ENCODE results near the gene USP12. TPM values are rescaled to one million over a fixed set of nuclear protein-coding genes. Genes with fewer than 3 reads are reported as not detected.

The USP12 gene
- total RNA-seq, 1 donor from 2014 or later, result 24.9 TPM

DNA sequence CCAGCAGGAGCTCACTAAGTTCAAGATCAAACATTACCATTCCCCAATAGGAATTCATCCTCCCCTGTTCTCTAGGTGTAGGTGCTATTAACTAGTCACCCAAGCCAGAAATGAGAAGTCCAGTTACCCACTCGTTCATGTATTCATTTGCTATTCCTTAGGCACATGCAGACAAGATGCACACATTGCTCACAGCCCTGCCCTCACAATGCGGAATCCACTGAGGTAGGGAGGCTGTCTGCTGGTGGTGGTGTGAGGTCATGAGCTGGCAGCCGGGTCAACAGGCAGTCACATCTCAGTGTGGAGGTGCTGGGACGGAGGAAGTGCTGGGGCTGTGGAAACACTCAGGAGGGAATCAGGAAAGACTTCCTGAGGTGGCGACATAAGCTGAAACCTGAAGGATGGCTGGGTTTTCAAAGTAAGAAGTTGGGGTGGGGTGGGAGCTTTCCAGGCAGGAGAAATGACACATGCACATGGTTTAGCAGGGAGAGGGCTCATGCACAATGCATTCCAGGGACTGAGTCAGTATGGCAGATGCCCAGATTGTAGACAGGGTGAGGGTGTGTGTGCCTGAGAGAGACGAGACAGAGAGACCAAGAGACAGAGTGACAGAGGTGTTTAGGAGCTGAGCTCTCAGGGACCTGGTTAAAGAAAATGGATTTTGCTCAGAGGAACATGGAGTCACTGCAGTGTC, 117.6 kb downstream of the USP12 start:
- H3K4me1 Mint-ChIP-seq (ENCODE audit: low read depth, unreplicated experiment), result peaks cover 20% of the 10 kb centered on the region
- TF ChIP-seq, protein P1, sequence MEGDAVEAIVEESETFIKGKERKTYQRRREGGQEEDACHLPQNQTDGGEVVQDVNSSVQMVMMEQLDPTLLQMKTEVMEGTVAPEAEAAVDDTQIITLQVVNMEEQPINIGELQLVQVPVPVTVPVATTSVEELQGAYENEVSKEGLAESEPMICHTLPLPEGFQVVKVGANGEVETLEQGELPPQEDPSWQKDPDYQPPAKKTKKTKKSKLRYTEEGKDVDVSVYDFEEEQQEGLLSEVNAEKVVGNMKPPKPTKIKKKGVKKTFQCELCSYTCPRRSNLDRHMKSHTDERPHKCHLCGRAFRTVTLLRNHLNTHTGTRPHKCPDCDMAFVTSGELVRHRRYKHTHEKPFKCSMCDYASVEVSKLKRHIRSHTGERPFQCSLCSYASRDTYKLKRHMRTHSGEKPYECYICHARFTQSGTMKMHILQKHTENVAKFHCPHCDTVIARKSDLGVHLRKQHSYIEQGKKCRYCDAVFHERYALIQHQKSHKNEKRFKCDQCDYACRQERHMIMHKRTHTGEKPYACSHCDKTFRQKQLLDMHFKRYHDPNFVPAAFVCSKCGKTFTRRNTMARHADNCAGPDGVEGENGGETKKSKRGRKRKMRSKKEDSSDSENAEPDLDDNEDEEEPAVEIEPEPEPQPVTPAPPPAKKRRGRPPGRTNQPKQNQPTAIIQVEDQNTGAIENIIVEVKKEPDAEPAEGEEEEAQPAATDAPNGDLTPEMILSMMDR (IDR thresholded peaks at IDR 0.05; ENCODE audit: partially characterized antibody, unreplicated experiment), result no peak
- no peak overlapping the region for H3K27ac Mint-ChIP-seq (ENCODE audit: unreplicated experiment)
- H3K36me3 Mint-ChIP-seq (ENCODE audit: unreplicated experiment), result no peaks in the 10 kb centered on the region
- peaks cover 1% of the 10 kb centered on the region for H3K9me3 Mint-ChIP-seq (ENCODE audit: unreplicated experiment)
- no peak for DNase-seq
- H3K27me3 Mint-ChIP-seq (ENCODE audit: unreplicated experiment), result peaks cover 3% of the 10 kb centered on the region
- H3K4me3 Mint-ChIP-seq (ENCODE audit: unreplicated experiment), result no peak overlapping the region

DNA sequence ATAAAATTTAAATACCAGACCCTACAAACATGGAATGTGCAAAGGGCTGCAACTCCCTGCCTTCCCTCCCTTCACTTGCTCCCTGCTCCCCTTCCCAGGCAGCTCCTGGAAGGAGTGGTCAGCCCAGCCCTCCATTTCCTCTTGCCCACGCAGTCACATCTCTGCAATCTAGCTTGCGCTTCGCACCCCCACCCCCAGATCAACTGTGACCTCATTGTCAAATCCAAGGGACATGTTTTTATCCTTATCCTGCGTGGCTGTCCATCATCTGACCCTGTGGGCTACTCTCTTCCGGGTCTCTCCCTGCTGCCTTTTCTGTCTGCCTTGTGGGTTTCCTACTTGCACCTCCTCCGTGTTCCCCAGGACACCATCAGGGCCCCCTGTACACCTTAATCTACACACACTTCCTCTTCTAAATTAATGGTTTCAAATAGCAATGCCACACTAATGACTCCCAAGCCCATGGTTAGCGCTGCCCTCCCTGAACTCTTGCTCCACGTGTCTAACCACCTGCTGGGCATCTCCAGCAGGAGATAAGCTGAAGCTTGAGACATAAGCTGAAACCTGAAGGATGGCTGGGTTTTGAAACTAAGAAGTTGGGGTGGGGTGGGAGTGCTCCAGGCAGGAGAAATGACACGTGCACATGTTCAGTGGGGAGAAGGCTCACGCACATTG, 118.3 kb downstream of the USP12 start:
- TF ChIP-seq, protein P1 (IDR thresholded peaks at IDR 0.05; ENCODE audit: partially characterized antibody, unreplicated experiment), result no peak
- Mint-ChIP-seq H3K36me3 (ENCODE audit: unreplicated experiment) (no peaks in the 10 kb centered on the region), H3K4me1 (ENCODE audit: low read depth, unreplicated experiment) (peaks cover 20% of the 10 kb centered on the region), H3K27ac (ENCODE audit: unreplicated experiment) (peak overlapping the region; percentile 48), H3K9me3 (ENCODE audit: unreplicated experiment) (peaks cover 1% of the 10 kb centered on the region), H3K27me3 (ENCODE audit: unreplicated experiment) (peaks cover 5% of the 10 kb centered on the region), H3K4me3 (ENCODE audit: unreplicated experiment) (peak overlapping the region; percentile 50)
- no peak for DNase-seq

DNA sequence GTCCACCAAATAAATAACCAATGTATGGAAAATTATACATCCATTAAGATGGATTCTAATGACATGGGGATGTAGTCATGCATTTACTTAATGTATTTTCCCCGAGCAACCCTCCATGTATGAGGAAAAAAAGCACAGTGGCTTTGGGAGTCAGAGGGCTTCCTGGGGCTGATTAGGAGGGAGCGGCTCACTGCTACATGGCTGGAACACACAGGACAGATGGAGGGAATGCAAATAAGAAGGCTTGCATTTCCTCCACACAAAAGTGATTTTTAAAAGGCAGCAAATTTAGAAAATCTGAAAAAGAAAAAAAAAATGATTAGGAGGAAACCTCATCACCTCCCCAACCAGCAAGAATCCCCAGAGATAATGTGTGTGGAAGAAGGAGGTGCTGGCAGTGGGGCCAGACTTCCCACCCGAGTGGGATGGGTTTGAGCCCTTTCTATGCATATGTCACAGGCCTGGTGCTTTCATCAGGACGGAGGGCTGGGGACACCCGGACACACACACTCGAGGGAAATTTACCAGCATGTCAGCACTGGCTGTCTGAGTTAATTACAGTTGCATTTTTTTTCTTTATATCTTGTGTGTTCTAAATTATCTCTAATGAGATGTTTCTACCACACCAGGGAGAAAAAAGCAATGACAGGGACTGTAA, 118.9 kb downstream of the USP12 start:
- peak overlapping the region; percentile 17 for H3K4me3 Mint-ChIP-seq (ENCODE audit: unreplicated experiment)
- no peaks in the 10 kb centered on the region for H3K36me3 Mint-ChIP-seq (ENCODE audit: unreplicated experiment)
- TF ChIP-seq, protein P1 (IDR thresholded peaks at IDR 0.05; ENCODE audit: partially characterized antibody, unreplicated experiment), result no peak
- H3K9me3 Mint-ChIP-seq (ENCODE audit: unreplicated experiment), result peaks cover 1% of the 10 kb centered on the region
- DNase-seq, result no peak
- H3K4me1 Mint-ChIP-seq (ENCODE audit: low read depth, unreplicated experiment), result peaks cover 18% of the 10 kb centered on the region
- H3K27me3 Mint-ChIP-seq (ENCODE audit: unreplicated experiment), result peaks cover 5% of the 10 kb centered on the region
- H3K27ac Mint-ChIP-seq (ENCODE audit: unreplicated experiment), result peak overlapping the region; percentile 82

DNA sequence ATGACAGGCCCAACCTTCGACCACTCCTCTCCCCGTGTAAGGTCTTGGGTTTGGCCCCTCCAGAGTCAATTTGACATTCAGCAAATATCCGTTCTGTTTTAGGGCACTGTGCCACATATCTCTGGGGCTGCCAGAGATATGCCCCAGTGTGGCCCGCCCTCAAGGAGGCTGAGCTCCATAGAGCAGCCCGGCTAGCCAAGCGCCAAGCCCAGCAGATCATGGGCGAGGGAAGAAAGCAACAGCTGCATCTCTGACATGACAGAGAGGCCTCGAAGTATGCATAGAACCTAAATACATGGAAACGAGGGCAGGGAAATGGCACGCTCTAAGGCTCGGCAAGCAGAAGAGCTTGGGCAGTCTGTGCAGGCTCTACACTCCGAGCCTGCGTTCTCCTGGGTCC, 124.5 kb downstream of the USP12 start:
- no peaks in the 10 kb centered on the region for H3K36me3 Mint-ChIP-seq (ENCODE audit: unreplicated experiment)
- DNase-seq, result no peak
- H3K4me3 Mint-ChIP-seq (ENCODE audit: unreplicated experiment), result no peak overlapping the region
- peaks cover 1% of the 10 kb centered on the region for H3K9me3 Mint-ChIP-seq (ENCODE audit: unreplicated experiment)
- peaks cover 2% of the 10 kb centered on the region for H3K27me3 Mint-ChIP-seq (ENCODE audit: unreplicated experiment)
- H3K27ac Mint-ChIP-seq (ENCODE audit: unreplicated experiment), result no peak overlapping the region
- TF ChIP-seq, protein P1 (IDR thresholded peaks at IDR 0.05; ENCODE audit: partially characterized antibody, unreplicated experiment), result no peak
- peaks cover 5% of the 10 kb centered on the region for H3K4me1 Mint-ChIP-seq (ENCODE audit: low read depth, unreplicated experiment)

All from glutamatergic neuron (in vitro differentiated cells).